ENCODE measurements around the gene PADI3. TPM values are rescaled to one million over a fixed set of nuclear protein-coding genes. Genes with fewer than 3 reads are reported as not detected.

The PADI3 gene
- total and polyA plus RNA-seq, 9 of the 15 experiments (the other 6 are each of a cell fraction or from before 2014, with no cell fraction given): not detected

- intact Hi-C loops (cut with micrococcal nuclease) (no loop called here), in situ Hi-C loops (cut with MboI) (no loop called here)
- no peaks in the 10 kb centered on the region for H3K9me1 ChIP-seq (ENCODE audit: control insufficient read depth, insufficient read depth, low read length)
- CTCF ChIA-PET (ENCODE audit: low intra/inter-chr PET ratio): interaction anchor here (0.6 kb wide), 1 partner anchor 71 kb away, joined by 3 read pairs; no protein-coding TSS in a partner anchor
- H3K4me1 ChIP-seq (replicated peaks in 1 of 2; ENCODE audit: control insufficient read depth in 2 of 2, insufficient read depth in 2 of 2, low read length in 2 of 2): no peaks in the 10 kb centered on the region
- peaks cover 5 to 74% of the 10 kb centered on the region in 2 experiments for H3K27me3 ChIP-seq (ENCODE audit: control insufficient read depth in 2 of 2, insufficient read depth in 2 of 2, low read length in 2 of 2)
- H3K79me2 ChIP-seq (ENCODE audit: control insufficient read depth, insufficient read depth, low read length): no peaks in the 10 kb centered on the region
- H3K4me3 ChIP-seq: no peak overlapping the region
- no peak overlapping the region for H3K4me2 ChIP-seq (ENCODE audit: insufficient read depth, low read length)
- no peak overlapping the region; a peak in 1 of 4 replicates for H3K9ac ChIP-seq (ENCODE audit: insufficient read depth in 1 of 2, low read depth in 2 of 2, low read length in 2 of 2)
- H3K27ac ChIP-seq (ENCODE audit: extremely low read depth, low read depth, low read length): no peak overlapping the region
- no peak for FAIRE-seq
- 1% methylated on average over 8 of the region's 8 CpGs for WGBS (ENCODE audit: insufficient coverage, low coverage, missing lambda C conversion rate)
- no peaks in the 10 kb centered on the region for H3K36me3 ChIP-seq (ENCODE audit: control insufficient read depth, insufficient read depth, low read length)
- POLR2A ChIA-PET: no interaction called here
- no peak overlapping the region for H2AFZ ChIP-seq (ENCODE audit: low read depth, low read length)
- no peaks in the 10 kb centered on the region for H3K9me3 ChIP-seq (replicated peaks; ENCODE audit: control insufficient read depth, insufficient read depth, low read depth, low read length)
- no TSS peak for BruUV-seq (replicated peaks)
- peaks cover 15% of the 10 kb centered on the region for H4K20me1 ChIP-seq (replicated peaks; ENCODE audit: control insufficient read depth, insufficient read depth, low read length)
- no peak for ATAC-seq
- no peak for DNase-seq (ENCODE audit: extremely low read depth in 1 of 4, low spot score in 3 of 4)
- TF ChIP-seq ZNF407 (IDR thresholded peaks at IDR 0.05; ENCODE audit: low read depth): no peak
- TF ChIP-seq, protein P1, sequence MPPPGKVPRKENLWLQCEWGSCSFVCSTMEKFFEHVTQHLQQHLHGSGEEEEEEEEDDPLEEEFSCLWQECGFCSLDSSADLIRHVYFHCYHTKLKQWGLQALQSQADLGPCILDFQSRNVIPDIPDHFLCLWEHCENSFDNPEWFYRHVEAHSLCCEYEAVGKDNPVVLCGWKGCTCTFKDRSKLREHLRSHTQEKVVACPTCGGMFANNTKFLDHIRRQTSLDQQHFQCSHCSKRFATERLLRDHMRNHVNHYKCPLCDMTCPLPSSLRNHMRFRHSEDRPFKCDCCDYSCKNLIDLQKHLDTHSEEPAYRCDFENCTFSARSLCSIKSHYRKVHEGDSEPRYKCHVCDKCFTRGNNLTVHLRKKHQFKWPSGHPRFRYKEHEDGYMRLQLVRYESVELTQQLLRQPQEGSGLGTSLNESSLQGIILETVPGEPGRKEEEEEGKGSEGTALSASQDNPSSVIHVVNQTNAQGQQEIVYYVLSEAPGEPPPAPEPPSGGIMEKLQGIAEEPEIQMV (tag; conservative IDR thresholded peaks at IDR 0.05; ENCODE audit: low read depth): no peak
- TF ChIP-seq HDAC8 (tag; IDR thresholded peaks at IDR 0.05): no peak
- TF ChIP-seq VEZF1 (CRISPR knock-in tag; IDR thresholded peaks at IDR 0.05): no peak
- TF ChIP-seq MTF1 (CRISPR knock-in tag; IDR thresholded peaks at IDR 0.05; ENCODE audit: borderline replicate concordance): no peak
- TF ChIP-seq E2F4 (CRISPR knock-in tag; IDR thresholded peaks at IDR 0.05; ENCODE audit: low read depth): no peak
- no peak for TF ChIP-seq HSF4 (CRISPR knock-in tag; IDR thresholded peaks at IDR 0.05; ENCODE audit: borderline replicate concordance)
- no peak for TF ChIP-seq ERF (CRISPR knock-in tag; IDR thresholded peaks at IDR 0.05)
- TF ChIP-seq KLF6 (CRISPR knock-in tag; IDR thresholded peaks at IDR 0.05; ENCODE audit: borderline replicate concordance): no peak
- no peak for TF ChIP-seq HDAC6 (IDR thresholded peaks at IDR 0.05; ENCODE audit: low read depth, low read length)
Measured at GRCh38 chr1:17228619-17229018, 20.3 kb upstream of the PADI3 start.
